ENCODE results near the gene RASA1.

RASA1 gene

GRCh38 chr5:87361031-87361445, 93.4 kb downstream of the RASA1 start:
- DNase-seq (ENCODE audit: low read depth) = no peak

GRCh38 chr5:87361536-87362213, 94.0 kb downstream of the RASA1 start:
- no peak for DNase-seq (ENCODE audit: low read depth)

- no peak for DNase-seq (ENCODE audit: low read depth)
These were observed 99.6 kb downstream of the RASA1 start for GRCh38 chr5:87367243-87367642.

GRCh38 chr5:87368601-87369000, 100.9 kb downstream of the RASA1 start:
- no peak for DNase-seq (ENCODE audit: low read depth)

GRCh38 chr5:87369431-87369830, 101.7 kb downstream of the RASA1 start:
- no peak for DNase-seq (ENCODE audit: low read depth)

GRCh38 chr5:87372705-87373104, 105.0 kb downstream of the RASA1 start:
- DNase-seq (ENCODE audit: low read depth) = no peak

GRCh38 chr5:87382224-87382623, 114.5 kb downstream of the RASA1 start:
- no peak for DNase-seq (ENCODE audit: low read depth)

- no peak for DNase-seq (ENCODE audit: low read depth)
These were observed 115.5 kb downstream of the RASA1 start for GRCh38 chr5:87383216-87383615.

GRCh38 chr5:87385802-87386201, 118.1 kb downstream of the RASA1 start:
- no peak for DNase-seq (ENCODE audit: low read depth)

- DNase-seq (ENCODE audit: low read depth) = no peak
These were observed 120.4 kb downstream of the RASA1 start for GRCh38 chr5:87388129-87388528.

GRCh38 chr5:87389296-87390034, 121.8 kb downstream of the RASA1 start:
- DNase-seq (ENCODE audit: low read depth) = no peak

- DNase-seq (ENCODE audit: low read depth) = no peak
These were observed 122.4 kb downstream of the RASA1 start for GRCh38 chr5:87390075-87390474.

- DNase-seq (ENCODE audit: low read depth) = no peak
These were observed 123.0 kb downstream of the RASA1 start for GRCh38 chr5:87390576-87391199.

GRCh38 chr5:87392170-87392569, 124.5 kb downstream of the RASA1 start:
- no peak for DNase-seq (ENCODE audit: low read depth)

- DNase-seq (ENCODE audit: low read depth) = no peak
These were observed 125.1 kb downstream of the RASA1 start for GRCh38 chr5:87392801-87393200.

- no peak for DNase-seq (ENCODE audit: low read depth)
These were observed 125.6 kb downstream of the RASA1 start for GRCh38 chr5:87393331-87393730.

- no peak for DNase-seq (ENCODE audit: low read depth)
These were observed 126.9 kb downstream of the RASA1 start for GRCh38 chr5:87394411-87395165.

GRCh38 chr5:87398981-87399614, 131.4 kb downstream of the RASA1 start:
- DNase-seq (ENCODE audit: low read depth) = no peak

- no peak for DNase-seq (ENCODE audit: low read depth)
These were observed 132.0 kb downstream of the RASA1 start for GRCh38 chr5:87399720-87400119.

GRCh38 chr5:87400305-87400899, 132.7 kb downstream of the RASA1 start:
- no peak for DNase-seq (ENCODE audit: low read depth)

GRCh38 chr5:87401626-87402025, 133.9 kb downstream of the RASA1 start:
- no peak for DNase-seq (ENCODE audit: low read depth)

- DNase-seq (ENCODE audit: low read depth) = no peak
These were observed 135.7 kb downstream of the RASA1 start for GRCh38 chr5:87403409-87403808.
